ENCODE data around the gene MGAM2.

Gene MGAM2

DNA sequence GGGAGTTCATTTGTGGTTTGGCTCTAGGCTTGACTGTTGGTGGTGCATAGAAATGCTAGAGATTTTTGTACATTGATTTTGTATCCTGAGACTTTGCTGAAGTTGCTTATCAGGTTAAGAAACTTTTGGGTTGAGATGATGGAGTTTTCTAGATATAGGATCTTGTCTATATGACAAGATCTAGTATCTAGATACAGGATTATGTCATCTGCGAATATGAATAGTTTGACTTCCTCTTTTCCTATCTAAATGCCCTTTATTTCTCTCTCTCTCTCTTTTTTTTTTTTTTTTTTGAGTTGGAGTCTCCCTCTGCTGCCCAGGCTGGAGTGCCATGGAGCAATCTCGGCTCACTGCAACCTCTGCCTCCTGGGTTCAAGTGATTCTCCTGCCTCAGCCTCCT is 62.9 kb downstream of the MGAM2 start:
- no peak for DNase-seq (ENCODE audit: extremely low read depth in 1 of 2, low read depth in 1 of 2)

DNA sequence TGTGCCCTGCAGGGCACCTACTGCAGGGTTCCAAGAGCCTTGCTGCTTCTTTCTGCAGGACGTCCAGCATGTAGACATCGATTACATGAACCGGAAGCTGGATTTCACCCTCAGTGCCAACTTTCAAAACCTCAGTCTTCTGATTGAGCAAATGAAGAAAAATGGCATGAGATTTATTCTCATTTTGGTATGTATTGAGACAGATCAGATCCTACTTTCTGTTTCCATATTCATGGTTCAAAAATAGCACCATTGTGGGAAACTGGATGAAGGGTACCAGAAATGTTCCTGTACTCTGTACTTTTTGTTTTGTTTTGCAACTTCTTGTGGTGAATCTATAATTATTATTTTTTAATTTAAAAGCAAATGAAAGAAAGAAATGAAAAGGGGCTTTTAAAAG is 64.1 kb downstream of the MGAM2 start:
- no peak for DNase-seq (ENCODE audit: extremely low read depth in 1 of 2, low read depth in 1 of 2)

DNA sequence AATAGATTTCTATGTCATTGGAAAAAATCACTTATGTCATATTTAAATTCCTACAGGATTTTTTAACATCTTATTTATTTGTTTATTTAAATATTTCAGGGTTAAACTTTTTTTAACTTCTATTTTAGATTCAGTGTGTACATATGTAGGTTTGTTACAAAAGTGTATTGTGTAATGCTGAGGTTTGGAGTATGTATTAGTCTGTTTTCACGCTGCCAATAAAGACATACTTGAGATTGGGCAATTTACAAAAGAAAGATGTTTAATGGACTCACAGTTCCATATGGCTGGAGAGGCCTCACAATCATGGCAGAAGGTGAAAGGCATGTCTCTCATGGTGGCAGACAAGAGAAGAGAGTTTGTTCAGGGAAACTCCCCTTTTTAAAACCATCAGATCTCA is 65.4 kb downstream of the MGAM2 start:
- DNase-seq (ENCODE audit: extremely low read depth in 1 of 2, low read depth in 1 of 2), result no peak

DNA sequence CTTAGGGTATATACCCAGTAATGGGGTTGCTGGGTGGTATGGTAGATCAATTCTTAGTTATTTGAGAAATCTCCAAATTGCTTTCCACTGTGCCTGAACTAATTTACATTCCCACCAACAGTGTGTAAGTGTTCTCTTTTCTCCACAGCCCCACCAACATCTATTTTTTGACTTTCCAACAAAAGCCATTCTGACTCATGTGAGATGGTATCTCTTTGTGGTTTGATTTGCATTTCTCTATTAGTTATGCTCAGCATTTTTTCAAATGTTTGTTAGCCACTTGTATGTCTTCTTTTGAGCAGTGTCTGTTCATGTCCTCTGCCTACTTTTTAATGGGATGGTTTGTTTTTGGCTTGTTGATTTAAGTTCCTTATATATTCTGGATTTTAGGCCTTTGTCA is 66.4 kb downstream of the MGAM2 start:
- no peak for DNase-seq (ENCODE audit: extremely low read depth in 1 of 2, low read depth in 1 of 2)

DNA sequence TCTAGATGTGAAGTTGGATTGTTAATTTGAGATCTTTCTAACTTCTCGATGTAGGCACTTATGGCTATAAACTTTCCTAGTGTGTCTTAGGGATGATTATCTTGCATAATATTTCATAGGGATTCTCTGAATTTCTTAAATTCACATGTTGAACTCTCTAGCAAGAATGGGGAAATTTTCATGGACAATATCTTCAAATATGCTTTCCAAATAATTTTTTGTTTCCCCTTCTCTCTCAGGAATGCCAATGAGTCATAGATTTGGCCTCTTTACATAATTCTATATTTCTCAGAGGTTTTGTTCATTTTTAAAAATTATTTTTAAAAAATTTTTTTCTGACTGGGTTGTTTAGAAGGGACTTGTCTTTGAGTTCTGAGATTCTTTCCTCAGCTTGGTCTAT is 68.9 kb downstream of the MGAM2 start:
- no peak for DNase-seq (ENCODE audit: extremely low read depth in 1 of 2, low read depth in 1 of 2)

DNA sequence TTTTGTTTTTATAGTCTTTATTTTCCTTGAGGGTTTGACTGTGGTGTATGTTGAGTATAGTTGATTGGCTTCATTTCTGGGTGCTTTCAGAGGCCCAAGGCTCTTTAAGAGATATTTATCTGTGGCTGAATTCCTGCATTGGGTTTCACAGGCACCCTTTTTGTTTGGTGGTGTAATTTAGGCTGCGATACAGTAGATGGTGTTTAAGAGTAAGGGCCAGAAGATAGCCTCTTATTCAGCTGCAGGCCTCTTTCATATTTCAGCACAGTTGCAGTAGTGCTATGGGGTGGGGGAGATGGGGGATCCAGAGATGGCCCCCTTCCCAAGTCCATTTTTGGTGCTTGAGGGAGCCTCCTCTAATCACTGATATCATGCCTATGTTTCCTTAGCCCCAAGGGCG is 69.7 kb downstream of the MGAM2 start:
- DNase-seq (ENCODE audit: extremely low read depth in 1 of 2, low read depth in 1 of 2), result no peak

DNA sequence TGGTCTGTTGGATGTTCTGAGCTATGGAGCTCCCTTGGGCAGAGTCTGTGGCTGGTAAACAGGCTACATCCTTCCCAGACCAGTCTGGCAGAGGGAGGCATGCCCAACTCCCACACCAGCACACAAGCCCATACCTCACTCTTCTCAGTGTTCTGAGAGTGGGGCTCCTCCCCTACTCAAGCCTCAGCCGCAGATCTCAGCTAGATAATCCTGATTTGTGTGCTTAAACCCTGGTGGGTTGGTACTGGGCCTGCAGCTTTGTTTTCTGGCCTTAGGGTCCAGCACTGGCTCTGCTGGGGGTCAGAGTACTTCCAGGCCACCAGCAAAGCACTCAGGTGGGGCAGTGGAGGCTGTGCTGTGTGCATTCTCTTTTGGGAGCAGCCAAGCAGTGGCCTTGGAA is 70.4 kb downstream of the MGAM2 start:
- no peak for DNase-seq (ENCODE audit: extremely low read depth in 1 of 2, low read depth in 1 of 2)

DNA sequence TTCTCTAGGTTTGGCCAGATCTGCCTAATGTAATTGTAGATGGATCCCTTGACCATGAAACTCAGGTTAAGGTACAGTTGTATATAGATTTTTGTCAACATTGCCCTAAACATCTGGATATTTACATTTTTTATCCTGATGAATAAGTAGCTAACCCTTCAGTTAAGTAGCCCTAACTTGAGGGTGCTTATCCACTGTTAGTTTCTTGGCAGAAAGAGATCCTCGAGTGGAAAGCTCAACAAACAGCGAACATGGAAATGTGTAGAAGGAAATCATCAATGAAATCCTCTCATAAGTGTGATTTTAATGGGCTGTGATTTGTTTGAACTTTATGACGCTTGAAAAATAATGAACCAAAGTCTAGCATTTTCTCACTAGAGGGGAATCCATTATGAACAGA is 73.6 kb downstream of the MGAM2 start:
- DNase-seq (ENCODE audit: extremely low read depth in 1 of 2, low read depth in 1 of 2), result no peak

DNA sequence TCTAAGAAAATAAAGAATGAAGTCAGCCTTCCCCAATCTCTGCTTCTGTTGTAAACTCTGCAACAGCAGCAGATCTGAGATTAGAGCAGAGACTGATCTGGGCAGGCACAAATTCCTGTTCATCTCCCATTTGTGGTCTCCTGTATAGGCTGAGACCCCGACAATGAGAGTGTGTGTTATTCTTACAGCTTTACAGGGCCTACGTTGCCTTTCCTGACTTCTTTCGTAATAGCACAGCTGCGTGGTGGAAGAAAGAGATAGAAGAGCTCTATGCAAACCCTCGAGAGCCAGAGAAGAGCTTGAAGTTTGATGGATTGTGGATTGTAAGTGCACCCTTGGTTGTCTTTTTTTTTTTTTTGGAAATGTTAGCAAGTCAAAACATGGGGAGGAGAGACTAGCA is 74.3 kb downstream of the MGAM2 start:
- DNase-seq (ENCODE audit: extremely low read depth in 1 of 2, low read depth in 1 of 2), result no peak

DNA sequence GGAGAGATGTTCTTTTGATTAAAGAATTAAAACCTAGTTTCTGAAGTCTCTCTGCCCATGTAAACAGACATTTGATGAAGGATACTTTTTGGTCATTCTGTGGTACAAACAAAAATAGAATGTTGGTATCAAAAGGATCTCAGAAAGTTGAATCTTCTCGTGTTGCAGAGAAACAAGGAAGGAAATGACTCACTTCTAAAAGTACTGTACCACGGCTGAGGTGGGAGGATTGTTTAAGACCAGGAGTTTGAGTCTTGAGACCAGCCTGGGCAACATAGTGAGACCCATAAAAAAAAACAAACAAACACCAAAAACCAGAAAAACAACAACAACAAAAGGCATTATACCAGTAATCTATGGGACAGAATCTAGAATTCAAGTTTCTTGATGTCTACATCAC is 76.6 kb downstream of the MGAM2 start:
- DNase-seq (ENCODE audit: extremely low read depth in 1 of 2, low read depth in 1 of 2), result no peak

DNA sequence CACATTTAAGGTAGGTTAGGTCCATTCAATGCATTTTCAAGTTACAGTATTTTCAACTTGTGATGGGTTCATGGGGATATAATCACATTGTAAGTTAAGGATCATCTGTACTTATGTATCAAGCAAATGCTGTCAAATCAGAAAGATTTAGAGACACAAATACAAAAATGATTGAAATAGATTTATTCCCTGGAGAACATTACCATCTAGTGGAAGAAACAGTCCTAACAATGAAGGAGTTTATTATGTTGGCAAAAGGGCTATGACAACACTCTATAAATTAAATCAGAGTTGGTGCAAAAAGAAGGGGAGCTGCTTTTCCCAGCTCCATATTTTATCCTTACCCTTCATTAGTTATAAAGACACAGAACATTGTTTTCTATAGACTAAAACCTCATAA is 77.3 kb downstream of the MGAM2 start:
- no peak for DNase-seq (ENCODE audit: extremely low read depth in 1 of 2, low read depth in 1 of 2)

DNA sequence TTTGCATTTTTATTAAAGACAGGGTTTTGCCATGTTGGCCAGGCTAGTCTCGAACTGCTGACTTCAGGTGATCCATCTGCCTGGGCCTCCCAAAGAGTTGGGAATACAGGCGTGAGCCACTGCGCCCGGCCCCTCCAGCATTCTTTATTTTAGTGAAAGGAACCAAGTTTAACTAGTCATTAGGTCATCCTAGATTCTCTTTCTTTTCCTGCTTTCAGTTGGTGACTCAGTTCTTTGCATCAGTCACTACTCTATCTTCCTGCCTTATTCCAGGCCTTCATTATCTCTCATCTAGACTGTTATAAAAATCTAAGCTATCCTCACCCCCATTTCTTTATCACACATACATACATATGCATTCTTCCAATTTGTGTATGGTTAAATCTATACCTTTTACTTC is 82.7 kb downstream of the MGAM2 start:
- no peak for DNase-seq (ENCODE audit: extremely low read depth in 1 of 2, low read depth in 1 of 2)

DNA sequence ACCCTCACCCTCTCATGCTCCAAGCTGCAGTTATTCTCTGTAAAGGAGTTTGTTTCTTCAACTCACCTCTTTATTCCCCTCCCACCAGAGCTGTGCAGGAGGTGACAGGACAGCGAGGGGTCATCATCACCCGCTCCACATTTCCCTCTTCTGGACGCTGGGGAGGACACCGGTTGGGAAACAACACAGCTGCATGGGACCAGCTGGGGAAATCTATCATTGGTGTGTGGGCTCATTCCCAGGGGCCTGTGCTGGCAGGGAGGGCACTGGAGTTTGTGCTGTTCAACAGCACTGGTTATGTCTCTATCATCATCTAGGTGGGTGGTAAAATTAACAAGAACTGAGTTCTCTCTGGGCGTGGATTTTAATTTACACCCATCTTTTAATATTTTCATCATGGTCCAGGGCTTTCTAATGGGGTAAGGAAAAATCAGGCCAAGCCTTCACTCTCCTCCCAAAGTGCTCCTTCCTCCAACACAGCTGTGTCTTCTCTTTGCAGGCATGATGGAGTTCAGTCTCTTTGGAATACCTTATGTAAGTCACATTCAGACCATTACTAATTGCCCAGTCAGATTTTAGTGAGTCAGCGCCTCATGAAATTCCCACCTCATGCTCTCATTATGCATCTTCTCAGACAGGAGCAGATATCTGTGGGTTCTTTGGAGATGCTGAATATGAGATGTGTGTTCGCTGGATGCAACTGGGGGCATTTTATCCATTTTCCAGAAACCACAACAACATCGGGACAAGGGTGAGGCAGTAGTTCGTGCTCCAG is 84.7 kb downstream of the MGAM2 start:
- DNase-seq (ENCODE audit: extremely low read depth in 1 of 2, low read depth in 1 of 2), result no peak

DNA sequence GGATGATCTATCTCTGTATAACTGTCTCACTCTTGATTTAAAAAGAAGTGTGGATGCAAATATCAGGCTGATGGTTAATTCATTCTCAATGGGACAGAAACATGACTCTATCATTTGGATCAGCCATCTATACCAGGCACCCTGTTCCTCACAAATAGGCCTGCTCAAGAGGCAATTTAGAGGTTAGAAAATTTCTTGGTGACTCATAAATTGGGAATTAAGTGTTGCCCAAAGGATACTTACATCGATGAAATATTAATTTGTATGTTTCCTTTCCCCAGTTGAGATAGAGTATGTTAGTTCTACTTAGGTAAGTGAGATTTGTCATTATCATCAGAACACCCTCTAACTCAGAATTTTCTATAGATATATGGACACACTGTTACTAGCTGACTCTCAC is 88.7 kb downstream of the MGAM2 start:
- no peak for DNase-seq (ENCODE audit: extremely low read depth in 1 of 2, low read depth in 1 of 2)

DNA sequence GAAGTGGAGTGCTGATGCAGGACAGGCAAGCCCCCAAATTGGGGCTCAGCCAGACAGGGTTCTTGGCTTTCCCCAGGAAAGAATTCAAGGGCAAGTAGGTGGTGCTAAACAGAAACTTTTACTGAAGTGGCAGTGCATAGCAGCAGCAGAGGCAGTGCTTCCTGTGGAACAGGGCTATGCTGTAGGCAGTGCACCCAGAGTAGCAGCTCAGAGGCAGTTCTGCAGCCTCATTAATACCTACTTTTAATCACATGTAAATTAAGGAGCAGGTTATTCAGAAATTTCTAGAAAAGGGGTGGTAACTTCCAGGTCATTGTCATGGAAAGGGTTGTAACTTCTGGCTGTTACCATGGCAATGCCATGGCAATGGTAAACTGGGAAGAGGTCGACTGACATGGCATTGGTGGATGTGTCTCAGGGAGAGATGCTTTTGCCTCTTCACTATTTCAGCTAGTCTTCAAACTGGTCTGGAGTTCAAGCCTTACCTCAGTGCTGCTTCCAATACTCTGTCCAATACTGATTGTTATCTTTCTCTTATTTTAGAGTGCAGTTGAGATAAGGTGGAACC is 117.1 kb downstream of the MGAM2 start:
- no peak for DNase-seq (ENCODE audit: extremely low read depth in 1 of 2, low read depth in 1 of 2)

DNA sequence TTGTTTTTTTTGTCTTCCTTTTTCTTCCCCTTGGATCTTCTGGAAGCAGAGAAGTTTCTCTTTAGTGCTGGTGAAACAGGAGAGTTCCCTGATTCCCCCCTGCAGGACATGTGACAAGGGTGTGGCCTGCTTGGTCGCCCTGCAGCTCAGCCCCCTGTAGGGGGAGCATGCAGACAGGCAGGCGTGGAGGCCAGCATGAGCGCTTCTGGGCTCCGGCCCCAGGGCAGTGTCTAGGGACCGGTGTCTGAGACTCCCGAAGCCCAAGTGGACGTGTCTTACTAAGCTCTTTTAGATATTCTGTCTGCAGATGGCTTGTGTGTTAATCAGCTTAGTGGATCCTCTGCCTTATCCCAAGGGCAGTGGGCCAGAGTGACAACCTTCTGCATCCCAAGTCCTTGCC is 120.2 kb downstream of the MGAM2 start:
- DNase-seq (ENCODE audit: extremely low read depth in 1 of 2, low read depth in 1 of 2), result no peak

DNA sequence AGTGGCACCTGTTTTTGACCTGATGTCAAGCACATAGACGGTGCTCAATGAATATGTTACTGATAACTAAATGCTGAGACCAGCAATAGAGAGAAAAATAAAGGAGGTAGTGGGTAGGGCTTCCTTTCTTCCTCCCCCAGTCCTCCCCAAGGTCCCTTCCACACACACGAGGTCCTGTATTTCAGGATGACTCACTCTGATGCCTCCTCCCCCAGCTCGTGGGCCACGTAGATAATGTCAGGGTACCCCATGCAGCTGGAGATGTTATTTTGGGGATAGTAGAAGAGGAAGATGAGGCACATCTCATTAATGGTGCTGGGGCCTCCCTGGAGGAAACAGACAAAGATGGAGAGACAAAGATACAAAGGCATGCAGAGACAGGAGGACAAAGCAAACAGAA is 129.0 kb downstream of the MGAM2 start:
- DNase-seq (ENCODE audit: extremely low read depth in 1 of 2, low read depth in 1 of 2), result no peak

DNA sequence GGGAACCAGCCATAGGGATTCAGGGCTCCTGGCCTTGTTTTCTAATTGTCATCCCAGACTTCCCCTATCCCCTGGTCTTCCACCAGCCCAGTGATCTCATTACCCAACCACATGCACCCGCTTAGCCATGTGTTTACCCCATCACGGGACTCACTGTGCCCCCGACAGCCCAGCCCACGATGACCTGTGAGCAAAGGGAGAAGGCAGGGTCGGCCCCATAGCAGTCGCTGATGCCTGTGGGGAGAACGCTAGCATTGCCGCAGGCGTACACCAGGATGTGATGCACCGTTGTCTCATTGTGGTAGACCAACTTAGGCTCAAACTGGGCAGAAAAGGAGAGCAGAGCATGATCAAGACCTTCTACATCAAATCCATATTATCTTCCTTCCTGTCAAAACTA is 132.3 kb downstream of the MGAM2 start:
- DNase-seq (ENCODE audit: extremely low read depth in 1 of 2, low read depth in 1 of 2), result no peak

DNA sequence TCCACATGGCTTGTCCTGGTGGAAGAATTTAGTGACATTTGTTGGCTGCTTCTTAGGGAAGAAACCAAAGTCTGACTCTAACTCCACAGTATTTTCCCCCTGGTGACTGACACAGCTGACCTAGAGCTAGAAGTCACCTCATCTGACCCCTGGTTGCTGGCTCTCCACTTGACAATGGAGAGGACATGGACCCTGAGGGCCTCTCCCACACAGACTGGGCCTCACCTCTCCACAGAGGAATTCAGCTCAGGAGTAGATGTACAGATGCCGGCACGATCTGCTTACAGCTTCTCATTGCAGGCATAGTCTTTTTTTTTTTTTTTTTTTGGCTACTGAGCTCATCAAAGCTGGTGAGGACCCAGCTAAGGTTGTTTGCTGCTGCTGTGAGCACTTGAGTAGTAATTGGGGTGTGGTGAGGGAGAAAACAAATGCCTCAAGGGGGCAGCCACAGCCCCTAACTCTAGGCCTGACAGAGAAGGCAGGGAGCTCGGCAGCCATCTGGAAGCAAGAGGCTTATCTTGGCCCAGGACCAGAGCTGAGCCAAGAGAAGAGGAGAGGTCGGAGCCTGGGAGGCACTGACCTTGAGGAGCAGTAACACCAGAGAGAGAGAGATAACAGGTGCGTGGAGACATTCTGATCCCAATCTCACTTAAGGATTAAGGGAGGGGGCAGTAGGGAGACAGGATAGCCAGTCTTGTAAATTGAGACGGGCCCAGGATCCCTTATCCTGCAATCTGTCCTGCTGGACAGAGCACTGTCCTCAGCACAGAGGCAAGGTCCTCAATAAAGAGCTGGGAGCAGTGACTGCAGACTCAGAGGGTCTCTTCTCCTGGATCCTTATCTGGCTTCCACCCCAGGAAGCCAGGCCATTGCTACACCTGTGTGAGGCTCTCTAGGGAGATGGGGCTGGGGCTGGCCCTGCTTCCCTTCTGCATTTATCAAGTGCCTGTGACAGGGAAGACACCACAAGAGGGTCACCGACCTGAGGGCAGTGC is 136.9 kb downstream of the MGAM2 start:
- no peak for DNase-seq (ENCODE audit: extremely low read depth in 1 of 2, low read depth in 1 of 2)

DNA sequence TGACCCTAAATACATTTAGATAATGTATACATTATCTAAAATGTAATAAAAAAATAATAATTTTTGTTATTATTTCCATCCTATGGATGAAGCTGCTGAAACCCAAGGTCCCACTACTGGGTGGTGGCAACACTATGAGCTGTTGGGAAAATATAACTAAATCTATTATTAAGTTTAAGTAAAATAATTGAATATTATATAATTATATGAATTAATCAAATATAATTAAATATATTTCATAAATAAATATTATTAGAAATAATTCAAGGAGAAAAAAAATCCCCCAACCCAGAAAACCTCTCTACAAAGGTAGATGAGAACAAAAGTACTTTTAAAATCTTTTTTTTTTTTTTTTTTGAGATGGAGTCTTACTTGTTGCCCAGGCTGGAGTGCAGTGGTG is 138.4 kb downstream of the MGAM2 start:
- DNase-seq (ENCODE audit: extremely low read depth in 1 of 2, low read depth in 1 of 2), result no peak

DNA sequence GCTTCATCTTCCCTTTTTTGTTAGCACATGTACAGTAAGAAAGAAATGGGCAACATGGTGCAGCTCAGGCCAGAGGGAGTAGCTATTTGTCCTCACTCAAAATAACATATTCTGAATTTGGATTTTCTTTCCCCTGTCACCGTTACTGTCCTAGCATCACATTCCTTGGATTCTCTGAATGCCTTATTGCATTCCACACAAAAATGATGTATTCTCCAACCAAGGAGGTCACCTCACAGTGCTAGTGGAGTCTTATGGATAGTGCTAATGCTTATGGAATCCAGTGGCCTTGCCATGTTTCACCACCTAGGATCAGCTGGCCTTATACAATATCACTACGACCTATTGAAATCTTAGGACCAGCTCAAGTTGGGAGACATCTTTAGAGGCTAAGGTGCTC is 139.2 kb downstream of the MGAM2 start:
- no peak for DNase-seq (ENCODE audit: extremely low read depth in 1 of 2, low read depth in 1 of 2)

DNA sequence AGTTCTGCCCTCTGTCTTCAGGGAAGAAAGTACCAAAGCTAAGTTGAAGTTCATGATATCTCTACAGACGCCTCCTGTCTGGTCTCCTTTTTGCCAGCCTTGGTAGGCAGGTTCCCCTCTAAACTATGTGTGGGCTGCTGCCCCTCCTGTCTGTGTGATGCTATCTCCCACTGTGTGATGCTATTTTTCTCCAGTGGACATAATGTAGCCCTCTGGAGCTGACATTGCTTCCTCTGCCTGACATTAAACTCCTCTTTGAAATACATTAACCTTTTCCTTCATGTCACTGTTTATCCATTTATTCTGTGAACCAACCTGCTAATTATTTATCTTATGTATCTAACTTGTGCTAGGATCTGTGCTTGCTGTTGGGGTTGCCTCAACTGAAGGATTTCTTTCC is 146.4 kb downstream of the MGAM2 start, which contains the start of gene PRSS58:
PRSS58 (minus strand) TSS at position 101 of the 400 bp plus-strand sequence. CDS start 351 bp downstream, outside the sequence.
- DNase-seq (ENCODE audit: extremely low read depth in 1 of 2, low read depth in 1 of 2), result no peak

Measured in activated CD8-positive, alpha-beta memory T cell treated with anti-CD3 and anti-CD28 coated beads for 1 hour (primary cell).